Gastroesophageal sphincter (tissue), 4 donors: ENCODE data around the gene TP53TG5. TPM values are rescaled to one million over a fixed set of nuclear protein-coding genes. Genes with fewer than 3 reads are reported as not detected.

Source experiments
- ATAC-seq: fragments of 150-250 bp; one replicate; pipeline ENCODE4 v1.9.1; 2016; ENCODE audit warnings: mild to moderate bottlenecking, moderate library complexity
- H3K27ac ChIP-seq, 4 donors: fragments of 200-600 bp; sonication (generic) in 3 of 4; 1 replicate in 3 of 4; 2 replicates in 1 of 4; pipeline ENCODE4 v1.5.1; 2016 to 2019
- H3K27me3 ChIP-seq: fragments of 200-600 bp; sonication (generic); one replicate; pipeline ENCODE4 v1.5.1; 2019
- H3K36me3 ChIP-seq, 2 donors: fragments of 200-600 bp; sonication (generic); one replicate each; pipeline ENCODE4 v1.5.1; 2019; ENCODE audit warnings: control low read depth in 1 of 2
- H3K4me1 ChIP-seq, 3 donors: fragments of 200-600 bp; sonication (generic); 1 replicate in 2 of 3; 2 replicates in 1 of 3; pipeline ENCODE4 v1.5.1; 2016 to 2019; ENCODE audit warnings: control low read depth in 2 of 3
- H3K4me3 ChIP-seq, 2 donors: fragments of 200-600 bp; sonication (generic); one replicate each; pipeline ENCODE4 v1.5.1; 2019; ENCODE audit warnings: mild to moderate bottlenecking in 1 of 2, moderate library complexity in 1 of 2
- H3K9me3 ChIP-seq, 3 donors: fragments of 200-600 bp; sonication (generic); one replicate each; pipeline ENCODE4 v1.5.1; 2017 to 2019; ENCODE audit warnings: control low read depth in 2 of 3
- EP300 ChIP-seq: sonication (generic); formaldehyde crosslinking; IDR thresholded peaks from one replicate; pipeline ENCODE4 v1.6.1; 2017; ENCODE audit warnings: antibody characterized with exemption, mild to moderate bottlenecking
- POLR2A ChIP-seq, 2 donors: fragments of 450-650 bp; IDR thresholded peaks; one replicate each; pipeline ENCODE4 v1.6.1; 2017; ENCODE audit warnings: antibody characterized with exemption in 2 of 2, mild to moderate bottlenecking in 2 of 2, moderate library complexity in 1 of 2
- POLR2AphosphoS5 ChIP-seq: sonication (generic); formaldehyde crosslinking; IDR thresholded peaks from one replicate; pipeline ENCODE4 v1.6.1; 2017; ENCODE audit warnings: antibody characterized with exemption
- WGBS, 2 donors: methylation state at CpG; one replicate each; pipeline ENCODE4 v1.1.5; 2018; ENCODE audit warnings: low coverage in 1 of 2; 5-methylcytosine and 5-hydroxymethylcytosine counted together
- total RNA-seq, 4 donors: library from RNA; depleted of rRNA; stranded (reverse); fragments of >200 nt; gene quantifications; one replicate each; pipeline ENCODE4 v1.1.0, GENCODE V29; 2016
- TF ChIP-seq, protein P1 (sequence below), 4 experiments: fragments of 200-600 bp in 2 of 4; fragments of 450-650 bp in 2 of 4; sonication (generic) in 1 of 4; IDR thresholded peaks; one replicate each; pipeline ENCODE4 v1.5.1; 2017 to 2019; ENCODE audit warnings: antibody characterized with exemption in 4 of 4, mild to moderate bottlenecking in 2 of 4, moderate library complexity in 2 of 4

The TP53TG5 gene
- not detected for total RNA-seq

DNA sequence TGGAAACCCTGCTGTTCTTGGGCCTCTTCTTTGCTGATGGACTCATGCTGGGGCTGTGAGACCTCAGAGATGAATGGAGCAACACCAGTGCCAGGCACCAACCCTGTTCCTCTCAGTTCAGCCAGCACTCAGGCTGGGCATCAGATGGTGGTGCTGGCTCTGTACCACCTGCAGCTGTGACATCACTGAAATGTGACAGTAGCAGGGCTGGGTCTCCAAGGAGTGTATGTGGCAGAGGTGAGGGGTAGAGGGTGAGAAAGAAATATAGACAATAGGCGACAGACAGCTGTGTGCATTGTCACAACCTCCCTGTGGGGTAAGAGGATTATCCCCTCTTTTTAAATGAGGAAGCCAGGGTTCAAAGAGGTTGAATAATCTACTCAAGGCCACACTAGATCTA is at the start of gene TP53TG5:
TP53TG5 (minus strand) TSS at position 135 of the 400 bp plus-strand sequence; CDS start at position 46, 89 bp downstream.
- H3K27ac ChIP-seq, result no peak within 1 kb of the TSS
- no peak within 1 kb of the TSS for H3K4me3 ChIP-seq
- no peak for ATAC-seq
- H3K4me1 ChIP-seq, result peaks cover 0 to 11% (median 0%) of the 10 kb centered on the region in 3 donors
- peaks cover 0 to 9% of the 10 kb centered on the region in 2 donors for H3K36me3 ChIP-seq
- TF ChIP-seq POLR2A (IDR thresholded peaks at IDR 0.05), result no peak
- TF ChIP-seq EP300, result no peak
- no peak for TF ChIP-seq POLR2AphosphoS5
- TF ChIP-seq, protein P1, sequence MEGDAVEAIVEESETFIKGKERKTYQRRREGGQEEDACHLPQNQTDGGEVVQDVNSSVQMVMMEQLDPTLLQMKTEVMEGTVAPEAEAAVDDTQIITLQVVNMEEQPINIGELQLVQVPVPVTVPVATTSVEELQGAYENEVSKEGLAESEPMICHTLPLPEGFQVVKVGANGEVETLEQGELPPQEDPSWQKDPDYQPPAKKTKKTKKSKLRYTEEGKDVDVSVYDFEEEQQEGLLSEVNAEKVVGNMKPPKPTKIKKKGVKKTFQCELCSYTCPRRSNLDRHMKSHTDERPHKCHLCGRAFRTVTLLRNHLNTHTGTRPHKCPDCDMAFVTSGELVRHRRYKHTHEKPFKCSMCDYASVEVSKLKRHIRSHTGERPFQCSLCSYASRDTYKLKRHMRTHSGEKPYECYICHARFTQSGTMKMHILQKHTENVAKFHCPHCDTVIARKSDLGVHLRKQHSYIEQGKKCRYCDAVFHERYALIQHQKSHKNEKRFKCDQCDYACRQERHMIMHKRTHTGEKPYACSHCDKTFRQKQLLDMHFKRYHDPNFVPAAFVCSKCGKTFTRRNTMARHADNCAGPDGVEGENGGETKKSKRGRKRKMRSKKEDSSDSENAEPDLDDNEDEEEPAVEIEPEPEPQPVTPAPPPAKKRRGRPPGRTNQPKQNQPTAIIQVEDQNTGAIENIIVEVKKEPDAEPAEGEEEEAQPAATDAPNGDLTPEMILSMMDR (IDR thresholded peaks at IDR 0.05), result no peak
- 63 to 73% methylated on average over 1 of the region's 1 CpG for WGBS, 2 donors
- no peaks in the 10 kb centered on the region for H3K27me3 ChIP-seq
- H3K9me3 ChIP-seq, result no peaks in the 10 kb centered on the region

DNA sequence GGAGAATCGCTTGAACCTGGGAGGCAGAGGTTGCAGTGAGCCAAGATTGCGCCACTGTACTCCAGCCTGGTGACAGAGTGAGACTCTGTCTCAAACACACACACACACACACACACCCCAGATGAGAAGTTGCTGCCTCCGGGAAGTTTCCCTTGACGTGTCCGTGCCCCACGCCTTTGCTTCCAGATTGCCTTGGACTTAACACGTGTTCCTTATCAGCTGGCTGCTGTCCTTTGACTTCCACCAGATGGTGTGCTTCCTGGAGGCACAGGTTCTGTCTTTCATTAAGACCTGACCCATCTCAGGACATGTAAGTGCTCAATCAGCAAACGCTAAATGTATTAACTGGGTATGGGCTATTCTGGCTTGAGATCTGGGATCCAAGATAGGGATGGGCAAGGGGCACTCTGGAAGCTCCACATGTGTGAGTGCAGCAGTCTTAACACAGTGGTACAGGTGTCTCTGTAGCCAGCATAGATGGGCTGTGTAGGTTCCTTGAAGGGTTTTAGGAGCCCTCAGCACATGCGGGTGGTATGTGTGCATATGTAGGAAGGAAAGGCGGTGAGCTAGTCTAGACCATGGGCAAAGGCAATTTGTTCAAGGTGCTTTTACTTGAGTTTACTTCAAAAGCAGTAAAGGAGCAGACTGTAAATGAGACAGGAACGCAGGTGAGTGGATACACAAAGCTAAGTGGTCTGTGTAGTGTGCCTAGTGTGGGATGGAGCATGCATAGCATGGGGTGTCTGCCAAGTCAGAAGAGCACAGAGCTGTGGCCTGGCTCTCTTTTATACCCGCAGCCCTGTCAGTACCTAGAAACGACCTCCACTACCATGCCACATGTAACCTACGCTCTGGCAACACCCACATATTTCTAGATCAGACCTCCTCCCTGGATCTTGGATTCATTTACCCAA is 49.4 kb upstream of the TP53TG5 start:
- Histone ChIP-seq H3K9me3 (no peaks in the 10 kb centered on the region), H3K27me3 (no peaks in the 10 kb centered on the region), H3K4me3 (no peak overlapping the region), H3K27ac (no peak overlapping the region), H3K4me1 (peaks cover 0 to 9% (median 0%) of the 10 kb centered on the region in 3 donors), H3K36me3 (peaks cover 0 to 50% of the 10 kb centered on the region in 2 donors)
- WGBS, 2 donors, result 65 to 69% methylated on average over 11 to 12 of the region's 14 CpGs
- TF ChIP-seq POLR2AphosphoS5 (no peak), POLR2A (IDR thresholded peaks at IDR 0.05) (no peak), EP300 (no peak)
- TF ChIP-seq, protein P1 (IDR thresholded peaks at IDR 0.05), result no peak
- no peak for ATAC-seq

DNA sequence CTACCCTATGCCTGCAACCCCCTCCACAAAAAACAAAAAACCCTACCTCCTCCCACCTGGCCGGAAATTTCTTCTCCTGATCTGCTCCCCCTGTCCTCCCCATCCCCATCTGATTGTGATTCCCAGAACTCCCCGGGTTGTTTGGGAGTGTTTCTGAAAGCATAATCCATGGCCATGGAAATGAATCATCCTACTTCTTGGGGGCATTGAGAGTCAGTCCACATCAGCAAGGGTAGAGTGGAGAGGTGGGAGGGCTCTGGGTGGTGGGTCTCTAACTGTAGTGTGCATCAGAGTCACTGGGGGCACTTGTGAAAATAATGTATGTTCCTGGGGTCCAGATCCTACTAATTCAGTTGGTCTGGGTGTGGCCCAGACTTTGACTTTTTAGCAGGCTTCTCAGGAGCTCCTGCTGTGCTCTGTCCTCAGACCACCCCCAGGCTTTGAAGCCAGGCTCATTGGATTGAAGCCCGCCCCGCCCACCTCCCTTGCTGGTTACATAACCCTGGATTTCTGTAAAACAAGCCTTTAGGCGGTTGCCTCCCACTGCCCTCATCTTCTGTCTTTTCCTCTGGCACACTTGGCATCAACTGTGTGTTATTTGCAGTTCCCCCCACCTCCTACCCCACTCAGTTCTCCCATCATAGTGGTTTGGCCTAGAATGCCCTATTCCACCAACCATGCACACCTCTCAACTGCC is 48.3 kb upstream of the TP53TG5 start:
- ATAC-seq, result peak; percentile 41
- H3K36me3 ChIP-seq, result peaks cover 0 to 60% of the 10 kb centered on the region in 2 donors
- H3K27me3 ChIP-seq, result no peaks in the 10 kb centered on the region
- TF ChIP-seq POLR2AphosphoS5 (no peak), POLR2A (IDR thresholded peaks at IDR 0.05) (no peak)
- H3K4me1 ChIP-seq, result peaks cover 0 to 9% (median 0%) of the 10 kb centered on the region in 3 donors
- H3K9me3 ChIP-seq, result no peaks in the 10 kb centered on the region
- peak overlapping the region in 3 of 4 donors; percentile 14 to 30 (median 24) for H3K27ac ChIP-seq
- H3K4me3 ChIP-seq, result no peak overlapping the region
- WGBS, 2 donors, result 59 to 69% methylated on average over 2 to 4 of the region's 5 CpGs

DNA sequence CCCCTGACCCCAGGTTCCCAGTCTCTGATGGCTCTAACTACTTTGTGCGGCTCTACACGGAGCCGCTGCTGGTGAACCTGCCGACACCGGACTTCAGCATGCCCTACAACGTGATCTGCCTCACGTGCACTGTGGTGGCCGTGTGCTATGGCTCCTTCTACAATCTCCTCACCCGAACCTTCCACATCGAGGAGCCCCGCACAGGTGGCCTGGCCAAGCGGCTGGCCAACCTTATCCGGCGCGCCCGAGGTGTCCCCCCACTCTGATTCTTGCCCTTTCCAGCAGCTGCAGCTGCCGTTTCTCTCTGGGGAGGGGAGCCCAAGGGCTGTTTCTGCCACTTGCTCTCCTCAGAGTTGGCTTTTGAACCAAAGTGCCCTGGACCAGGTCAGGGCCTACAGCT is 47.4 kb upstream of the TP53TG5 start:
- no peaks in the 10 kb centered on the region for H3K9me3 ChIP-seq
- H3K4me3 ChIP-seq, result no peak overlapping the region
- H3K27ac ChIP-seq, result peak overlapping the region in 1 of 4 donors; percentile 30
- H3K36me3 ChIP-seq, result peaks cover 0 to 69% of the 10 kb centered on the region in 2 donors
- no peak for TF ChIP-seq POLR2AphosphoS5
- TF ChIP-seq EP300, result no peak
- TF ChIP-seq, protein P1 (IDR thresholded peaks at IDR 0.05), result no peak
- no peak for TF ChIP-seq POLR2A (IDR thresholded peaks at IDR 0.05)
- WGBS, 2 donors, result 0 to 95% methylated on average over 1 to 8 of the region's 17 CpGs
- no peaks in the 10 kb centered on the region for H3K27me3 ChIP-seq
- ATAC-seq, result no peak
- peaks cover 0 to 9% (median 0%) of the 10 kb centered on the region in 3 donors for H3K4me1 ChIP-seq

DNA sequence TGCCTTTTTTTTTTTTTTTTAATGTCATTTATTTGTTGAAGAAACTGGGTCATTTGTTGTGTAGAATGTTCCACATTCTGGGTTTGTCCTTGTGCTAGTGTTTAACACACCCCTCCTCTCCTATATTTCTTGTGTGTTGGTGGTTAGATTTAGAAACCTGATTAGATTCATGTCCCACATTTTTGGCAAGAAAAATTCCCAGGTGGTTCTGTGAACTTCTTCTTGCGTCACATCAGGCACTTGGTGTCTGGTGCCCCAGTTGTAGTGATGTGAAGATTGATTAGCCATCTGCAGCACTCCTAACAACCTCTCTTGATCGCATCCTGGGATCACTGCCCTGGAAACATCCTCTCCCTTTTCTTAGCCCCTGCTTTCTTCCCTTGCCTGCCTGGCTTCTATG is 45.6 kb upstream of the TP53TG5 start:
- TF ChIP-seq POLR2AphosphoS5, result no peak
- TF ChIP-seq POLR2A (IDR thresholded peaks at IDR 0.05), result no peak
- TF ChIP-seq, protein P1 (IDR thresholded peaks at IDR 0.05), result no peak
- TF ChIP-seq EP300, result no peak
- no peaks in the 10 kb centered on the region for H3K27me3 ChIP-seq
- H3K36me3 ChIP-seq, result peaks cover 0 to 88% of the 10 kb centered on the region in 2 donors
- H3K4me1 ChIP-seq, result peaks cover 5 to 24% (median 13%) of the 10 kb centered on the region in 3 donors
- no peak for ATAC-seq
- H3K27ac ChIP-seq, result no peak overlapping the region
- WGBS, 2 donors, result 100% methylated on average over 2 of the region's 2 CpGs; no CpG with 5 or more reads in 1 of the 2 donors
- no peaks in the 10 kb centered on the region for H3K9me3 ChIP-seq
- no peak overlapping the region for H3K4me3 ChIP-seq
